Calu3 (cell line): ENCODE results near the gene WNT5B. TPM values are rescaled to one million over a fixed set of nuclear protein-coding genes. Genes with fewer than 3 reads are reported as not detected.
"Not testable (repeated sequence)": the region's sequence is repeated elsewhere in the genome, so short reads cannot be mapped to it uniquely, and the experiment has no call there.

Experiments
- BruUV-seq: library from RNA; stranded (reverse); fragments of 400-500 nt; replicated peaks from 2 replicates; lab custom pipeline; 2021; lab: Mats Ljungman, UMichigan
- CTCF ChIA-PET: fragments of 300-600 bp; sonication (Branson Sonifier 250); formaldehyde crosslinking; loops from one replicate; lab custom pipeline; 2022; ENCODE audit warnings: antibody characterized with exemption; lab: Charles Lee
- DNase-seq: peaks from one replicate; pipeline ENCODE4 v3.0.0; 2022
- H3K27ac Mint-ChIP-seq: one replicate; pipeline ENCODE4 v1.8.0; 2022; ENCODE audit warnings: mixed read lengths; ENCODE audit not compliant: unreplicated experiment
- H3K27me3 Mint-ChIP-seq: one replicate; pipeline ENCODE4 v1.8.0; 2022; ENCODE audit warnings: mixed read lengths; ENCODE audit not compliant: unreplicated experiment
- H3K36me3 Mint-ChIP-seq: one replicate; pipeline ENCODE4 v1.8.0; 2022; ENCODE audit warnings: mild to moderate bottlenecking, moderate library complexity, mixed read lengths; ENCODE audit not compliant: insufficient read depth, unreplicated experiment
- H3K4me1 Mint-ChIP-seq: one replicate; pipeline ENCODE4 v1.8.0; 2022; ENCODE audit warnings: mild to moderate bottlenecking, low read depth, mixed read lengths; ENCODE audit not compliant: unreplicated experiment
- H3K4me3 Mint-ChIP-seq: one replicate; pipeline ENCODE4 v1.8.0; 2022; ENCODE audit warnings: mild to moderate bottlenecking, low read depth, moderate library complexity, mixed read lengths; ENCODE audit not compliant: unreplicated experiment
- H3K9me3 Mint-ChIP-seq: one replicate; pipeline ENCODE4 v1.8.0; 2022; ENCODE audit warnings: low read depth, mixed read lengths; ENCODE audit not compliant: unreplicated experiment
- intact Hi-C: fragments of 100-400 bp; cut with micrococcal nuclease; formaldehyde crosslinking; loops from one replicate; pipeline ENCODE4 v1.10.0; 2022; ENCODE audit not compliant: unreplicated experiment
- total RNA-seq: library from RNA; stranded (reverse); gene quantifications from 2 replicates; pipeline ENCODE4 v1.2.3, GENCODE V29; 2022
- TF ChIP-seq, protein P1 (sequence below): fragments of 200-600 bp; IDR thresholded peaks from one replicate; pipeline ENCODE4 v1.8.0; 2022; ENCODE audit warnings: antibody characterized with exemption; ENCODE audit not compliant: unreplicated experiment

WNT5B gene
- total RNA-seq, 1 experiment from 2014 or later = 0.24 TPM

DNA sequence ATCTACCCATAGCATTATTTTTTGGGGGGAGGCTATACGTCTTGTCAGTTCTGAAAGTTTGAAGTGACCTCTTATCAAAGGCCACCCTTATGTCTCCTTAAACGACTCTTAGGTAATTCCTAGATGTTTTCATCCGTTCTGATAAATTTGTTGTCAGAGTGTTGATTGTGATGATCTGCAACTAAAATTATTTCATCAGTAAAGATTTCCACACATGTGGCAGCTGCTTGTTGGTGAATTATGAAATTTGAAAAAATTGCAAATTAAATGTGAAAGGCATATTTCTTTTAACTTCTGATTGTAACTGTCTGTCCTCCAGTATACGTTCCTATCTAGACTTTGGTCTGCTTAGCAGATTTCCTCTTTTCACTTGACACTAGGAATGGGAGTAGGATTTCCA is 63.2 kb downstream of the WNT5B start:
- DNase-seq = no peak
- TF ChIP-seq, protein P1, sequence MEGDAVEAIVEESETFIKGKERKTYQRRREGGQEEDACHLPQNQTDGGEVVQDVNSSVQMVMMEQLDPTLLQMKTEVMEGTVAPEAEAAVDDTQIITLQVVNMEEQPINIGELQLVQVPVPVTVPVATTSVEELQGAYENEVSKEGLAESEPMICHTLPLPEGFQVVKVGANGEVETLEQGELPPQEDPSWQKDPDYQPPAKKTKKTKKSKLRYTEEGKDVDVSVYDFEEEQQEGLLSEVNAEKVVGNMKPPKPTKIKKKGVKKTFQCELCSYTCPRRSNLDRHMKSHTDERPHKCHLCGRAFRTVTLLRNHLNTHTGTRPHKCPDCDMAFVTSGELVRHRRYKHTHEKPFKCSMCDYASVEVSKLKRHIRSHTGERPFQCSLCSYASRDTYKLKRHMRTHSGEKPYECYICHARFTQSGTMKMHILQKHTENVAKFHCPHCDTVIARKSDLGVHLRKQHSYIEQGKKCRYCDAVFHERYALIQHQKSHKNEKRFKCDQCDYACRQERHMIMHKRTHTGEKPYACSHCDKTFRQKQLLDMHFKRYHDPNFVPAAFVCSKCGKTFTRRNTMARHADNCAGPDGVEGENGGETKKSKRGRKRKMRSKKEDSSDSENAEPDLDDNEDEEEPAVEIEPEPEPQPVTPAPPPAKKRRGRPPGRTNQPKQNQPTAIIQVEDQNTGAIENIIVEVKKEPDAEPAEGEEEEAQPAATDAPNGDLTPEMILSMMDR = no peak
- CTCF ChIA-PET = no interaction called here
- intact Hi-C loops = loop anchor here (5.0 kb wide), 1 partner anchor 75 kb away; no protein-coding TSS in a partner anchor
- Mint-ChIP-seq H3K4me1 (peaks cover 33% of the 10 kb centered on the region), H3K27me3 (no peaks in the 10 kb centered on the region), H3K9me3 (no peaks in the 10 kb centered on the region), H3K4me3 (peak overlapping the region; percentile 88), H3K27ac (peak overlapping the region; percentile 89), H3K36me3 (peaks cover 43% of the 10 kb centered on the region)
- TSS peak; percentile 57 for BruUV-seq

DNA sequence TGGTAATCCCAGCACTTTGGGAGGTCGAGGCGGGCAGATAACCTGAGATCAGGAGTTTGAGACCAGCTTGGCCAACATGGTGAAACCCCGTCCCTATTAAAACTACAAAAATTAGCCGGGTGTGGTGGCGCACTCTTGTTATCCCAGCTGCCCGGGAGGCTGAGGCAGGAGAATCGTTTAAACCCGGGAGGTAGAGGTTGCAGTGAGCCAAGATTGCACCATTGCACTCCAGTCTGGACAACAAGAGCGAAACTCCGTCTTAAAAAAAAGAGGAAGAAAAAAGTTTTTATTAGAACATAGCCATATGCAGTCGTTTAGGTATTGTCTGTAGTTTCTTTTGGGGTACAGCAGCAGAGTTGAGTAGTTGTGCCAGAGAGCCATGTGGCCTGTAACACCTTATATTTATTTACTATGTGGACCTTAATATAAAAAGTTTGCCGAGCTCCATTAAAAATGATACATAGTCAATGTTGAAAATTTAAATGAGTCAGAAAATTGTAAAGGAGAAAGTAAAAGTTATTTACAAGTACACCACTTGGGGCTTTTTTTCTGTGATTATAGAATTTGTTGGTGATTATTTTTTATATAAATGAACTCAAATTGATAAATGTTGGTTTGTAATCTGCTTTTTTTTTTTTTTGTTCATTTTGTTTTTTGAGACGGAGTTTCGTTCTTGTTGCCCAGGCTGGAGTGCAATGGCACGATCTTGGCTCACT is 64.0 kb downstream of the WNT5B start:
- no peaks in the 10 kb centered on the region for H3K27me3 Mint-ChIP-seq
- H3K27ac Mint-ChIP-seq = no peak overlapping the region
- peaks cover 43% of the 10 kb centered on the region for H3K36me3 Mint-ChIP-seq
- H3K4me1 Mint-ChIP-seq = peaks cover 33% of the 10 kb centered on the region
- DNase-seq = no peak
- intact Hi-C loops = loop anchor here (5.0 kb wide), 1 partner anchor 74 kb away; no protein-coding TSS in a partner anchor
- TF ChIP-seq, protein P1 = no peak
- no TSS peak for BruUV-seq
- H3K9me3 Mint-ChIP-seq = no peaks in the 10 kb centered on the region
- peak overlapping the region; percentile 88 for H3K4me3 Mint-ChIP-seq
- CTCF ChIA-PET = interaction anchor here (0.7 kb wide), 1 partner anchor 34 kb away, joined by 4 read pairs; no protein-coding TSS in a partner anchor

GRCh38 chr12:1695097-1695496 is 66.1 kb downstream of the WNT5B start:
- H3K27me3 Mint-ChIP-seq, intact Hi-C loops, DNase-seq, H3K4me3 Mint-ChIP-seq, BruUV-seq, CTCF ChIA-PET, H3K27ac Mint-ChIP-seq, H3K9me3 Mint-ChIP-seq: not testable (repeated sequence)
- H3K36me3 Mint-ChIP-seq = peaks cover 48% of the 10 kb centered on the region
- peaks cover 27% of the 10 kb centered on the region for H3K4me1 Mint-ChIP-seq

DNA sequence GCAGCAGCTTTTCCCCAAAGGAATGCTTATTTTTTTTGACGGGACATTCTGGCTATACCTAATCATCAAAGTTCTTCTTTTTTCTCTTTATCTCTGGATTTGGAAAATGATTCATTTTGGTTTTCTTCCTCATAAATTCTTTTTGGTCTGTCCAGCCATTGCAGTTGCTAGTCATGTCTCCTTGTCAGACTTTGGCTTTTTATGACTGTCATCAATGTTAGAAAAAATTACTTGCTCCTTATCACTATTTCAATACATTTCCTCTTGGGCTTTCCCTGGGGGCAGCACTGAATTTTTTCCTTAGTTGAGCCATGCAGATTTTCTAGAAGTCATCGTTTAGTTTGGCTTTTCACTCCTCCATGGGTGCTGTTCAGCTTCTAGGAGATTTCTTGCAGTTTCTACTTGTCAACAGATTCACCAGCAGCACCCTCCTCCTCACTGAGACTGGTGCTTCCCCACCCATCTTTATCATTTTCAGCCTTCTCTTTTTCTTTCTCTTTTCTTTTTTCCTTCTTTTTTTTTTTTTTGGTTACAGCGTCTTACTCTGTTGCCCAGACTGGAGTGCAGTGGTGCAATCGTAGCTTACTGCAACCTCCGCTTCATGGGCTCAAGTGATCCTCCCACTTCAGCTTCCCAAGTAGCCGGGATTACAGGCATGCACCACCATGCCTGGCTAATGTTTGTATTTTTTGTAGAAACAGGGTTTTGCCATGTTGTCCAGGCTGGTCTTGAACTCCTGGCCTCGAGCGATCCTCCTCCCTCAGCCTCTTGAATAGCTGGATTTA is 67.0 kb downstream of the WNT5B start:
- DNase-seq = no peak
- H3K4me1 Mint-ChIP-seq = peaks cover 24% of the 10 kb centered on the region
- no peaks in the 10 kb centered on the region for H3K27me3 Mint-ChIP-seq
- H3K4me3 Mint-ChIP-seq = no peak overlapping the region
- no peaks in the 10 kb centered on the region for H3K9me3 Mint-ChIP-seq
- CTCF ChIA-PET = interaction anchor here (0.7 kb wide), 1 partner anchor 8 kb away, joined by 4 read pairs; no protein-coding TSS in a partner anchor
- intact Hi-C loops = no loop called here
- peaks cover 40% of the 10 kb centered on the region for H3K36me3 Mint-ChIP-seq
- H3K27ac Mint-ChIP-seq = no peak overlapping the region
- TF ChIP-seq, protein P1 = no peak
- no TSS peak for BruUV-seq
